HG03520 (cell line): Measurements from ENCODE around the gene ANO2.
"Not testable (repeated sequence)": the region's sequence is repeated elsewhere in the genome, so short reads cannot be mapped to it uniquely, and the experiment has no call there.

Experiments
- ATAC-seq: cut with Tn5 transposase; IDR thresholded peaks from one replicate; pipeline ENCODE4 v1.9.1; 2021; ENCODE audit warnings: mild to moderate bottlenecking, moderate library complexity; ENCODE audit not compliant: unreplicated experiment

The ANO2 gene

GRCh38 chr12:5689773-5690172 is 255.3 kb downstream of the ANO2 start:
- no peak for ATAC-seq

- ATAC-seq: no peak
These were observed 256.8 kb downstream of the ANO2 start for GRCh38 chr12:5688226-5688625.

- no peak for ATAC-seq
These were observed 259.1 kb downstream of the ANO2 start for GRCh38 chr12:5685935-5686334.

GRCh38 chr12:5684989-5685388 is 260.1 kb downstream of the ANO2 start:
- no peak for ATAC-seq

GRCh38 chr12:5682581-5682980 is 262.5 kb downstream of the ANO2 start:
- ATAC-seq: no peak

GRCh38 chr12:5678176-5678575 is 266.9 kb downstream of the ANO2 start:
- no peak for ATAC-seq

- not testable (repeated sequence) for ATAC-seq
These were observed 275.4 kb downstream of the ANO2 start for GRCh38 chr12:5669624-5670023.

- no peak for ATAC-seq
These were observed 279.4 kb downstream of the ANO2 start for GRCh38 chr12:5665615-5666014.

- no peak for ATAC-seq
These were observed 283.2 kb downstream of the ANO2 start for GRCh38 chr12:5661811-5662210.

GRCh38 chr12:5660238-5660637 is 284.8 kb downstream of the ANO2 start:
- ATAC-seq: no peak

- not testable (repeated sequence) for ATAC-seq
These were observed 286.6 kb downstream of the ANO2 start for GRCh38 chr12:5658339-5658941.

- no peak for ATAC-seq
These were observed 288.2 kb downstream of the ANO2 start for GRCh38 chr12:5656836-5657235.

- no peak for ATAC-seq
These were observed 289.9 kb downstream of the ANO2 start for GRCh38 chr12:5655120-5655519.

GRCh38 chr12:5654019-5654418 is 291.0 kb downstream of the ANO2 start:
- no peak for ATAC-seq

- no peak for ATAC-seq
These were observed 294.1 kb downstream of the ANO2 start for GRCh38 chr12:5650829-5651461.

- no peak for ATAC-seq
These were observed 294.8 kb downstream of the ANO2 start for GRCh38 chr12:5650281-5650680.

GRCh38 chr12:5648692-5649359 is 296.2 kb downstream of the ANO2 start:
- no peak for ATAC-seq

- no peak for ATAC-seq
These were observed 301.8 kb downstream of the ANO2 start for GRCh38 chr12:5643266-5643665.

- no peak for ATAC-seq
These were observed 307.4 kb downstream of the ANO2 start for GRCh38 chr12:5637698-5638097.

GRCh38 chr12:5636907-5637306 is 308.2 kb downstream of the ANO2 start:
- ATAC-seq: no peak

- ATAC-seq: no peak
These were observed 312.0 kb downstream of the ANO2 start for GRCh38 chr12:5633106-5633505.

- no peak for ATAC-seq
These were observed 312.6 kb downstream of the ANO2 start for GRCh38 chr12:5632453-5632852.
